Nephron (organoid): ENCODE results near the gene ZFAND3.

Experiments
- H3K27ac Mint-ChIP-seq, 3 experiments: 2 replicates each; pipeline ENCODE4 v1.8.0; 2020; ENCODE audit warnings: mixed read lengths in 3 of 3, mild to moderate bottlenecking in 2 of 3, moderate library complexity in 1 of 3
- H3K27me3 Mint-ChIP-seq: 2 replicates; pipeline ENCODE4 v1.8.0; 2021; ENCODE audit warnings: low read depth, mild to moderate bottlenecking, moderate library complexity, mixed read lengths
- H3K36me3 Mint-ChIP-seq: 2 replicates; pipeline ENCODE4 v1.8.0; 2020; ENCODE audit warnings: low read depth, mixed read lengths
- H3K4me1 Mint-ChIP-seq: 2 replicates; pipeline ENCODE4 v1.8.0; 2020; ENCODE audit warnings: mixed read lengths
- H3K4me3 Mint-ChIP-seq, 3 experiments: 2 replicates each; pipeline ENCODE4 v1.8.0; 2020; ENCODE audit warnings: mild to moderate bottlenecking in 3 of 3, mixed read lengths in 3 of 3, moderate library complexity in 2 of 3
- H3K9me3 Mint-ChIP-seq: 2 replicates; pipeline ENCODE4 v1.8.0; 2020; ENCODE audit warnings: mixed read lengths
- TF ChIP-seq, protein P1 (sequence below), 3 experiments: fragments of 200-600 bp; sonication (generic); IDR thresholded peaks; one replicate each; pipeline ENCODE4 v1.5.0; 2021; ENCODE audit warnings: antibody characterized with exemption in 3 of 3; ENCODE audit not compliant: unreplicated experiment in 3 of 3

ZFAND3 gene

DNA sequence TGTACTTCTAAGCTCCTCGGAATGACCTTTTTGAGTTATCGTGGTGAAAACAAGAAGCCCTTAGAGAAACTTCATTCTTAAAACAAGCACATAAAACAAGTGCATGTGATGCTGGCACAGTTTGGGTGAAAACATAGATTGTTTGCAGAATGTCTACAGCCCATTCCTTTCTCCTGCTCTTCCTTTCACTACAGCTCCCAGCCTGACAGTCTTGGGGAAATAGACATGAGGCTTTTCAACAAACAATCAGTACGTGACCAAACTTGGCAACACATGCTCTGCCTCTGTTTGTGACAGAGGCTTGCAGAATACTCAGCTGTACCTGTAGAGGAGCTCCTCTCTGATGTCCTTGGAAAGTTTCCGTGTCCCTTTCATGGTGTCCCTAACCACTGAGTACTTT is 321.6 kb downstream of the ZFAND3 start:
- no peaks in the 10 kb centered on the region for H3K27me3 Mint-ChIP-seq
- H3K9me3 Mint-ChIP-seq: no peaks in the 10 kb centered on the region
- H3K27ac Mint-ChIP-seq: no peak overlapping the region
- TF ChIP-seq, protein P1, sequence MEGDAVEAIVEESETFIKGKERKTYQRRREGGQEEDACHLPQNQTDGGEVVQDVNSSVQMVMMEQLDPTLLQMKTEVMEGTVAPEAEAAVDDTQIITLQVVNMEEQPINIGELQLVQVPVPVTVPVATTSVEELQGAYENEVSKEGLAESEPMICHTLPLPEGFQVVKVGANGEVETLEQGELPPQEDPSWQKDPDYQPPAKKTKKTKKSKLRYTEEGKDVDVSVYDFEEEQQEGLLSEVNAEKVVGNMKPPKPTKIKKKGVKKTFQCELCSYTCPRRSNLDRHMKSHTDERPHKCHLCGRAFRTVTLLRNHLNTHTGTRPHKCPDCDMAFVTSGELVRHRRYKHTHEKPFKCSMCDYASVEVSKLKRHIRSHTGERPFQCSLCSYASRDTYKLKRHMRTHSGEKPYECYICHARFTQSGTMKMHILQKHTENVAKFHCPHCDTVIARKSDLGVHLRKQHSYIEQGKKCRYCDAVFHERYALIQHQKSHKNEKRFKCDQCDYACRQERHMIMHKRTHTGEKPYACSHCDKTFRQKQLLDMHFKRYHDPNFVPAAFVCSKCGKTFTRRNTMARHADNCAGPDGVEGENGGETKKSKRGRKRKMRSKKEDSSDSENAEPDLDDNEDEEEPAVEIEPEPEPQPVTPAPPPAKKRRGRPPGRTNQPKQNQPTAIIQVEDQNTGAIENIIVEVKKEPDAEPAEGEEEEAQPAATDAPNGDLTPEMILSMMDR (IDR thresholded peaks at IDR 0.05; ENCODE audit: unreplicated experiment in 3 of 3): no peak
- peaks cover 35% of the 10 kb centered on the region for H3K4me1 Mint-ChIP-seq
- no peak overlapping the region for H3K4me3 Mint-ChIP-seq
- peaks cover 32% of the 10 kb centered on the region for H3K36me3 Mint-ChIP-seq

DNA sequence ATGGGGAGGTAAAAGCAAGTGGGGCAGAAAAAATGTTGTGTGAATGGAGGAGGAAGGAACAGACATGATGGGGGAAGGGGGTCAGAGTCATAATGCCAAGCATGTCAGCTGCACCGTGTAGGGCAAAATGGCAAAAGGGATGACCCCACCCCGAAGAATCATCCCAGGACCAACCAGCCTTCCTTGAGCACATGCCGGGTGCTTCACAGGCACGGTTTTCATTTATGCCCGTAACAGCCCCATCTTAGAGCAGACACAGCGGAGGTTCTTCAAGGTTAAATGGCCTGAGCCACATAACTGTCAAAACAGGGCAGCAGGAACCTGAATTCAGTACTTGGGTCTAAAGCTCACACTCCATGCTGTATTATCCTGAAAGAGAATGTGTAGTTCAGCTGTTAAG is 322.2 kb downstream of the ZFAND3 start:
- Mint-ChIP-seq H3K4me1 (peaks cover 39% of the 10 kb centered on the region), H3K4me3 (no peak overlapping the region), H3K9me3 (no peaks in the 10 kb centered on the region), H3K27me3 (no peaks in the 10 kb centered on the region), H3K36me3 (peaks cover 32% of the 10 kb centered on the region), H3K27ac (no peak overlapping the region)
- TF ChIP-seq, protein P1 (IDR thresholded peaks at IDR 0.05; ENCODE audit: unreplicated experiment in 3 of 3): no peak

DNA sequence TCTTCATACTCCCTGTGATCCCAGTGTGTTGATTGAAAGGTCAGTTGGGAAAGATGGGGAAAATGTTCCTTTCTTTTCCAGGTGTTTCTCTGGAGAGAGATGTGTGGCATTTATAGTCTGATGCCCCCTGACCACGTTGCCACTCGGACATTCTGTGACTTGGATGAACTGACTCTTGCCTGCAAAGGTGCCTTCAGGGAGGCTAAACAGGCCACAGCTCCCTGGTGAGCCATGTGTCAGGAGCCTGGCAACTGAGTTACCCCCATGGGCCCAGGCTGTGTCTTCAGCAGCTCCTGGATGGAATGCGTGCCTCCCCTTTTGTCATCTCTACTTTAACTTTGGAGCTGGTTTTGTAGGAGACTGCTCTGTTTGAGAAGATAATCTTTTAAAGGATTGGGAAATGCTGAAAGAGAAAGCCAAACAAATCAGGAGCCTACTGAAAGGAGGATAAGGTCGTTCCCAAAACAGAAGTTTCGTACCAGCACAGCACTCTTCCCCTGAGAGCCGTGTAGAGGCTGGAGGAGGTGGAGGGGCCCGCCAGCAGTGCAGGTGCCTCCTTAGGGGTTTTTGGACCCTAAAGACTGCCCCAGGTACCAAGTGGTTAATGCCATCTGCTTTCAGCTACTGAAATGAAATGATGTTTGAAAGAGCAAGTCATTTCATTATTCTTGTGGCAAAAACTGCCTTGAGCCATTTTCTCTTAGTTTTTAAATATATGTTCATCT is 322.8 kb downstream of the ZFAND3 start:
- Mint-ChIP-seq H3K27ac (peak overlapping the region in 1 of 3 experiments; percentile 17), H3K4me1 (peaks cover 36% of the 10 kb centered on the region), H3K4me3 (no peak overlapping the region), H3K27me3 (no peaks in the 10 kb centered on the region), H3K36me3 (peaks cover 35% of the 10 kb centered on the region), H3K9me3 (no peaks in the 10 kb centered on the region)
- TF ChIP-seq, protein P1 (IDR thresholded peaks at IDR 0.05; ENCODE audit: unreplicated experiment in 3 of 3): no peak

DNA sequence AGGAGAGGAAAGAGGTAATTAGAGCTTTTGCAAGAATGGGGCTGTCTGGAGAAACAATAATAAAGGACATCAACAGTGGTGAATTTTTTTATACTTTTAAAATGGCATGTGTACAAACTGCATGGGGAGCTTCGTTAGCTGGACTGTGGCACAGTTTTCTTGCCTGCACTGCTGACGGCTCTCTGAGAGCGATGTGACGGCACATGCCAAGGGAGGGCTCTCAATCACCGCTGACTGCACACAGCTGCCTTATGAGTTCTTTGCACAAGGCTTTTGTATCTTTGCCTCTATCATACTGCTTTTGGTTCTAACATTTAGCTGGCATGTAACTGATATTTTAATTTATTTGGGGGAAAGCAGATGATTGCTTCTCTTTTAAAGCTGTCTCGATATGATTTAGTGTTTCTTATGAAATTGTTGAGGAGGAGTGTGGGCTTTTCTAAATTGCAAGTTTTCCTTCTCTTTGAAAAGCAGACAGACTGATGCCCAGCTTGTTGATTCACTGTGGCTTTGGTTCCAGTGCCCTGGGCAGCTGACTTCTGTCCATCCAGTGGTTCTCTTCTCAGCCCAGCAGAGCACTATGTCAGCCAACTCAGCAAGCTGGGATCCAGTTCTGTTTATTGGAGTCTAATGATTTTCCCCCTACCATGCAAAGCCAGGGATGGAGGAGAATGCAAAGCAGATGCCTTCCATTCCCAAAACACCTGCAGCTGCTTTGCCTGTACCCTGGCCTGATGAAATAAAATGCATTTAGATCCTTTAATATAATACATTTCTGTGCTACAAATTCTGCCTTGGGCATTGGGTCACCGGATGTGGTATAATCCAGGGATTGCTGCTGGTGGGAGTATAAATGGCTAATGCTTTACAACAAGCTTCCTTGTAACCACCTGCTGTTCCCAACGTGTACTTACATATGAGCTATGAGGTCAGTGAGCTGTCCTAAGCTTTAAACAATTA is 323.9 kb downstream of the ZFAND3 start:
- H3K4me3 Mint-ChIP-seq: no peak overlapping the region
- peak overlapping the region in 2 of 3 experiments; percentile 8 to 17 for H3K27ac Mint-ChIP-seq
- TF ChIP-seq, protein P1 (IDR thresholded peaks at IDR 0.05; ENCODE audit: unreplicated experiment in 3 of 3): no peak
- H3K9me3 Mint-ChIP-seq: no peaks in the 10 kb centered on the region
- H3K27me3 Mint-ChIP-seq: no peaks in the 10 kb centered on the region
- H3K36me3 Mint-ChIP-seq: peaks cover 25% of the 10 kb centered on the region
- peaks cover 36% of the 10 kb centered on the region for H3K4me1 Mint-ChIP-seq

DNA sequence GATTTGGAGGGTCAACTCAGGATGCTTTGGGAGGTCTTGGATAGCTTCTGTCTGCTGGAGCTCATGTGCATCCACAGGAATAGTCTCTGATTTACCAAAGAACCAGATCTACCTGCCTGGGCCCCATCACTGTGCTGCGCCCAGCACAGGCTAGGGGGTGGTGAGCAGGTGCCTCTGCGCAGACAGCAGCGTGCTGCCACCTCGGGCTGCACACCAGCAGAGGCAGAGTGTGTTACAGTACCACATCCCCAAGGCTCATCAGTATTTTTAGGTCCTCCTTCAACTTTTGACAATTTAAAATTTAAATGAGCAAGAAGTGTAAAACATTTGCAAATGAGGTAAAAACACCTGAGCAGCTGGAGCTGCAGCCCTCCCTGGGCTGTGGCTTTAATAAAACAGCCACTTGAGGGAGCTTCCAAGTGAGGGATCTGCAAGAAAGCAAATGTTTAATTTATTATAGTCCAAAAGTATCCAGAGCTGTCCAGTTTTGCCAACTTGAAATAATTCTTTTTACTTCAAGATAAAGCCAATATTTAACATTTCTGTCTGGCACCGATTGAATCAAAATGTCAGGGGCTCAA is 324.9 kb downstream of the ZFAND3 start:
- H3K36me3 Mint-ChIP-seq: peaks cover 15% of the 10 kb centered on the region
- H3K27ac Mint-ChIP-seq: no peak overlapping the region
- H3K4me1 Mint-ChIP-seq: peaks cover 46% of the 10 kb centered on the region
- H3K9me3 Mint-ChIP-seq: no peaks in the 10 kb centered on the region
- no peaks in the 10 kb centered on the region for H3K27me3 Mint-ChIP-seq
- TF ChIP-seq, protein P1 (IDR thresholded peaks at IDR 0.05; ENCODE audit: unreplicated experiment in 3 of 3): no peak
- no peak overlapping the region for H3K4me3 Mint-ChIP-seq
